Esophagus muscularis mucosa (tissue), 4 donors: ENCODE data around the gene CAMK2G.
A peak's percentile ranks its signal among the peaks of the same experiment; 100 is the strongest.

ENCODE experiments used
- EP300 ChIP-seq: sonication (generic); formaldehyde crosslinking; IDR thresholded peaks from one replicate; pipeline ENCODE4 v1.6.1; 2017; ENCODE audit warnings: antibody characterized with exemption
- POLR2A ChIP-seq: fragments of 450-650 bp; IDR thresholded peaks from one replicate; pipeline ENCODE4 v1.6.1; 2017; ENCODE audit warnings: antibody characterized with exemption, moderate library complexity, mild to moderate bottlenecking, low read depth
- POLR2AphosphoS5 ChIP-seq, 2 donors: sonication (generic); formaldehyde crosslinking; IDR thresholded peaks; one replicate each; pipeline ENCODE4 v1.6.1; 2017; ENCODE audit warnings: antibody characterized with exemption in 2 of 2
- TF ChIP-seq, protein P1 (sequence below), 3 experiments: fragments of 200-600 bp in 2 of 3; fragments of 450-650 bp in 1 of 3; sonication (generic) in 2 of 3; IDR thresholded peaks; one replicate each; pipeline ENCODE4 v1.5.1; 2017 to 2019; ENCODE audit warnings: antibody characterized with exemption in 3 of 3, mild to moderate bottlenecking in 2 of 3, moderate library complexity in 1 of 3

DNA sequence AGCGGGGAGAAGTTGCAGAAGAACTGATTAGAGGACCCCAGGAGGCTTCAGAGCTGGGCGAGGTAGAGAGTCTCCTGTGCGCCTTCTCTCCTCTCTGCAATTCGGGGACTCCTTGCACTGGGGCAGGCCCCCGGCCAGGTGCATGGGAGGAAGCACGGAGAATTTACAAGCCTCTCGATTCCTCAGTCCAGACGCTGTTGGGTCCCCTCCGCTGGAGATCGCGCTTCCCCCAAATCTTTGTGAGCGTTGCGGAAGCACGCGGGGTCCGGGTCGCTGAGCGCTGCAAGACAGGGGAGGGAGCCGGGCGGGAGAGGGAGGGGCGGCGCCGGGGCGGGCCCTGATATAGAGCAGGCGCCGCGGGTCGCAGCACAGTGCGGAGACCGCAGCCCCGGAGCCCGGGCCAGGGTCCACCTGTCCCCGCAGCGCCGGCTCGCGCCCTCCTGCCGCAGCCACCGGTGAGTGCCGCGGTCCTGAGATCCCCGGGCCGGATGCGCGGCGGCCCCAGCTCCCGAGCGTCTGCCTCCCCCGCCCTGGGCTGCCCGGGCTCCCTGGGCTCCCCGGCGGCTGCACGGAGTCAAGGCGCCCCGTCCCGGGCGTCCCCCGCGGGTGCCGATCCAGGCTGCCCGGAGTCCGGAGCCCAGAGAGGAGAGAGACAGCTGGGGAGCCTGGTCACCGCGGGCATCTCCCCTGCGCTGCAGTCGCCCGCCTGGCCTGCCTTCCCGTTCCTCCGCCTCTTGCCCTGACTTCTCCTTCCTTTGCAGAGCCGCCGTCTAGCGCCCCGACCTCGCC, 36.6 kb upstream of the CAMK2G start, which contains the start of gene PLAU:
- TF ChIP-seq, protein P1, sequence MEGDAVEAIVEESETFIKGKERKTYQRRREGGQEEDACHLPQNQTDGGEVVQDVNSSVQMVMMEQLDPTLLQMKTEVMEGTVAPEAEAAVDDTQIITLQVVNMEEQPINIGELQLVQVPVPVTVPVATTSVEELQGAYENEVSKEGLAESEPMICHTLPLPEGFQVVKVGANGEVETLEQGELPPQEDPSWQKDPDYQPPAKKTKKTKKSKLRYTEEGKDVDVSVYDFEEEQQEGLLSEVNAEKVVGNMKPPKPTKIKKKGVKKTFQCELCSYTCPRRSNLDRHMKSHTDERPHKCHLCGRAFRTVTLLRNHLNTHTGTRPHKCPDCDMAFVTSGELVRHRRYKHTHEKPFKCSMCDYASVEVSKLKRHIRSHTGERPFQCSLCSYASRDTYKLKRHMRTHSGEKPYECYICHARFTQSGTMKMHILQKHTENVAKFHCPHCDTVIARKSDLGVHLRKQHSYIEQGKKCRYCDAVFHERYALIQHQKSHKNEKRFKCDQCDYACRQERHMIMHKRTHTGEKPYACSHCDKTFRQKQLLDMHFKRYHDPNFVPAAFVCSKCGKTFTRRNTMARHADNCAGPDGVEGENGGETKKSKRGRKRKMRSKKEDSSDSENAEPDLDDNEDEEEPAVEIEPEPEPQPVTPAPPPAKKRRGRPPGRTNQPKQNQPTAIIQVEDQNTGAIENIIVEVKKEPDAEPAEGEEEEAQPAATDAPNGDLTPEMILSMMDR (IDR thresholded peaks at IDR 0.05), result no peak
- TF ChIP-seq POLR2A (peak; percentile 15), EP300 (no peak), POLR2AphosphoS5 (IDR thresholded peaks at IDR 0.05) (no peak)
